GM12878 (cell line): ENCODE data around the gene MCM3. TPM values are rescaled to one million over a fixed set of nuclear protein-coding genes. Genes with fewer than 3 reads are reported as not detected.

Experiments
- ATF2 ChIP-seq: IDR thresholded peaks from 2 replicates; pipeline ENCODE4 v1.6.1; 2012; ENCODE audit warnings: low read length, inconsistent platforms
- CEBPZ ChIP-seq: fragments of 150-350 bp; IDR thresholded peaks from 2 replicates; pipeline ENCODE4 v1.6.1; 2016; ENCODE audit warnings: low read depth, low read length
- CHD1 ChIP-seq: IDR thresholded peaks from 2 replicates; pipeline ENCODE4 v1.6.1; 2012; ENCODE audit warnings: low read depth, low read length, improper control_type of control experiment
- CTCF ChIP-seq, 3 experiments: IDR thresholded peaks in 2 of 3; conservative IDR thresholded peaks in 1 of 3; 2 replicates each; pipeline ENCODE4 v1.5.1; 2011; ENCODE audit warnings: low read depth in 3 of 3, low read length in 3 of 3, mild to moderate bottlenecking in 3 of 3, control low read depth in 2 of 3, moderate library complexity in 2 of 3, inconsistent platforms in 1 of 3, mixed read lengths in 1 of 3; ENCODE audit not compliant: control insufficient read depth in 2 of 3, insufficient read depth in 1 of 3; ENCODE audit errors: extremely low read depth in 1 of 3
- E2F4 ChIP-seq: IDR thresholded peaks from 2 replicates; pipeline ENCODE4 v1.6.1; 2012; ENCODE audit warnings: low read depth, low read length, improper control_type of control experiment
- E4F1 ChIP-seq: fragments of 450-650 bp; IDR thresholded peaks from 2 replicates; pipeline ENCODE4 v1.6.1; 2018; ENCODE audit warnings: borderline replicate concordance, mild to moderate bottlenecking; ENCODE audit not compliant: partially characterized antibody
- IRF4 ChIP-seq: IDR thresholded peaks from 2 replicates; pipeline ENCODE4 v1.6.1; 2011; ENCODE audit warnings: low read depth, low read length
- MLLT1 ChIP-seq: fragments of 450-650 bp; IDR thresholded peaks from 2 replicates; pipeline ENCODE4 v1.6.1; 2016; ENCODE audit warnings: mild to moderate bottlenecking
- MYB ChIP-seq: fragments of 150-350 bp; IDR thresholded peaks from 2 replicates; pipeline ENCODE4 v1.6.1; 2014; ENCODE audit warnings: mild to moderate bottlenecking, low read depth, low read length, borderline replicate concordance
- POLR2AphosphoS5 ChIP-seq: IDR thresholded peaks from 2 replicates; pipeline ENCODE4 v1.6.1; 2011; ENCODE audit warnings: mild to moderate bottlenecking, low read length, inconsistent platforms
- POU2F2 ChIP-seq: IDR thresholded peaks from 3 replicates; pipeline ENCODE4 v1.6.1; 2011; ENCODE audit warnings: low read depth, mild to moderate bottlenecking, low read length, borderline replicate concordance
- SKIL ChIP-seq: fragments of 450-650 bp; IDR thresholded peaks from 2 replicates; pipeline ENCODE4 v1.6.1; 2017; ENCODE audit warnings: mild to moderate bottlenecking, low read depth, inconsistent platforms; ENCODE audit not compliant: poor library complexity, severe bottlenecking
- SUZ12 ChIP-seq: fragments of 200-600 bp; sonication (generic); IDR thresholded peaks from one replicate; pipeline ENCODE4 v1.6.1; 2018; ENCODE audit warnings: antibody characterized with exemption, mild to moderate bottlenecking; ENCODE audit not compliant: unreplicated experiment
- polyA plus RNA-seq, 11 experiments: library from polyadenylated mRNA; depleted of rRNA in 4 of 11; unstranded in 6 of 11; stranded (reverse) in 5 of 11; fragments of >200 nt; fragmentation: Nextera tagmentation in 4 of 11; fragmentation: Illumina TruSeq in 1 of 11; extraction: Ambion mirVana in 4 of 11; extraction: Trizol in 1 of 11; gene quantifications; 1 replicate in 1 of 11; 2 replicates in 10 of 11; pipeline versions ENCODE4 v1.2.1 to v1.2.3, GENCODE V29; 2011 to 2016; ENCODE audit warnings: inconsistent platforms in 2 of 11, missing spikeins in 2 of 11, low read depth in 1 of 11
- total RNA-seq, 4 experiments: library from RNA; depleted of rRNA in 3 of 4; stranded (reverse); fragments of >200 nt in 3 of 4; fragmentation: Illumina TruSeq in 1 of 4; extraction: Trizol in 1 of 4; gene quantifications; 2 replicates each; pipeline versions ENCODE4 v1.2.1 to v1.2.3, GENCODE V29; 2013 to 2021

MCM3 gene
- total and polyA plus RNA-seq, 10 of the 15 experiments (the other 5 are each of a cell fraction or from before 2014, with no cell fraction given), result 74.1 to 265 (median 214) TPM

- TF ChIP-seq E2F4 (peak; percentile 96), CEBPZ (peak; percentile 78), MYB (no peak), POU2F2 (0 out of 3 replicates have a peak, but pooled peaks have one; percentile 9), ATF2 (no peak), SKIL (peak; percentile 13), SUZ12 (no peak), MLLT1 (no peak), IRF4 (0 out of 2 replicates have a peak, but pooled peaks have one; percentile 35), E4F1 (peak; percentile 70), CTCF (IDR thresholded peaks at IDR 0.05 in 2 of 3, conservative IDR thresholded peaks at IDR 0.05 in 1 of 3; ENCODE audit: control insufficient read depth in 2 of 3, extremely low read depth in 1 of 3, insufficient read depth in 1 of 3, low read depth in 3 of 3, low read length in 3 of 3) (peak; percentile 1 to 26 (median 3); a peak in 2 of 6 replicates), CHD1 (no peak; the same call in 1 of the 2 replicates), POLR2AphosphoS5 (peak; percentile 72)
These were observed at the start of gene MCM3 (continued) for GRCh38 chr6:52284460-52285176.
